GM18867 (cell line): Measurements from ENCODE around the gene MPRIP.
"Not testable (repeated sequence)": the region's sequence is repeated elsewhere in the genome, so short reads cannot be mapped to it uniquely, and the experiment has no call there.

Experiments used
- ATAC-seq: cut with Tn5 transposase; IDR thresholded peaks from one replicate; pipeline ENCODE4 v1.9.1; 2021; ENCODE audit warnings: mild to moderate bottlenecking, moderate library complexity; ENCODE audit not compliant: unreplicated experiment

The MPRIP gene, protein sequence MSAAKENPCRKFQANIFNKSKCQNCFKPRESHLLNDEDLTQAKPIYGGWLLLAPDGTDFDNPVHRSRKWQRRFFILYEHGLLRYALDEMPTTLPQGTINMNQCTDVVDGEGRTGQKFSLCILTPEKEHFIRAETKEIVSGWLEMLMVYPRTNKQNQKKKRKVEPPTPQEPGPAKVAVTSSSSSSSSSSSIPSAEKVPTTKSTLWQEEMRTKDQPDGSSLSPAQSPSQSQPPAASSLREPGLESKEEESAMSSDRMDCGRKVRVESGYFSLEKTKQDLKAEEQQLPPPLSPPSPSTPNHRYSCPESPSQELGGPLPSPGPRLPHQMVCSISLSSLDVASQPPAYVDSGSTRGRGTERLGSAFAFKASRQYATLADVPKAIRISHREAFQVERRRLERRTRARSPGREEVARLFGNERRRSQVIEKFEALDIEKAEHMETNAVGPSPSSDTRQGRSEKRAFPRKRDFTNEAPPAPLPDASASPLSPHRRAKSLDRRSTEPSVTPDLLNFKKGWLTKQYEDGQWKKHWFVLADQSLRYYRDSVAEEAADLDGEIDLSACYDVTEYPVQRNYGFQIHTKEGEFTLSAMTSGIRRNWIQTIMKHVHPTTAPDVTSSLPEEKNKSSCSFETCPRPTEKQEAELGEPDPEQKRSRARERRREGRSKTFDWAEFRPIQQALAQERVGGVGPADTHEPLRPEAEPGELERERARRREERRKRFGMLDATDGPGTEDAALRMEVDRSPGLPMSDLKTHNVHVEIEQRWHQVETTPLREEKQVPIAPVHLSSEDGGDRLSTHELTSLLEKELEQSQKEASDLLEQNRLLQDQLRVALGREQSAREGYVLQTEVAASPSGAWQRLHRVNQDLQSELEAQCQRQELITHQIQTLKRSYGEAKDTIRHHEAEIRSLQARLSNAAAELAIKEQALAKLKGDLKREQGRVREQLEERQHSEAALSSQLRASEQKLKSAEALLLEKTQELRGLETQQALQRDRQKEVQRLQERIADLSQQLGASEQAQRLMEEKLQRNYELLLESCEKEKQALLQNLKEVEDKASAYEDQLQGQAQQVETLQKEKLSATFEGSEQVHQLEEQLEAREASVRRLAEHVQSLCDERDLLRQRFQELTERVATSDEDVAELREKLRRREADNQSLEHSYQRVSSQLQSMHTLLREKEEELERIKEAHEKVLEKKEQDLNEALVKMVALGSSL (N-terminal part only)

DNA sequence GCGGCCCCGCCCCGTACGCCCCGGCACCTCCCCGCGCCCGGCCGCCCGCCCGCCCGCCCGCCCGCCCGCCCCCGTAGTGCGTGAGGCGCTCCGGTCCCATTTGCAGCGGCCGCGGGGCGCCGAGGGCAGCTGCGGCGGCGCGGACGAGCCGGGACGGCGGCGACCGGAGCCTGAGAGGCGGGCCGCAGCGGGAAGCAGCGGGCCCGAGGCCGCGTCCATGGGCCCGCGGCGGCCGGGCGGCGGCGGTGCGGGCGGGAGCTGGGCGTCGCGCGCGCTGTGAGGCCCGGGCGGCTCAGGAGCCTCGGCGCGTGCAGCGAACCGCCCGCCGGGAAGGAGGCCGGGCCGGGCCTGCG lies at the start of gene MPRIP:
MPRIP (plus strand) TSS at position 74 of the 353 bp plus-strand sequence. CDS start 392 bp downstream, outside the sequence.
- ATAC-seq, result no peak

DNA sequence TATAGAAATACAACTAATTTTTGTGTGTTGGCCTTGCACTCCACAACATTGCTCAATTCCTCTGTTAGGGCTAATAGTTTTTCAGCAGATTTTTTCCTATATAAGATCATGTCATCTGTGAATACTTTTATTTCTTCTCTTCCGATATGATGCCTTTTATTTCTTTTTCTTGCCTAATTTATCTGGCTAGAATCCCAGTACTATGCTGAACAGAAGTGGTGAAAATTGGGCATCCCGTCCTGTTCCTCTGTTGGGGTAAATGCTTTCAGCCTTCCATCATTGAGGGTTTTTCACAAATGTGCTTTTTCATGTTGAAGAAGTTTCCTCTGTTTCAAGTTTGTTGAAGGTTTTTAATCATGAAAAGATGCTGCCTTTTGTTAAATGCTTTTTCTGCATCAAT lies 47.6 kb upstream of the MPRIP start:
- no peak for ATAC-seq

DNA sequence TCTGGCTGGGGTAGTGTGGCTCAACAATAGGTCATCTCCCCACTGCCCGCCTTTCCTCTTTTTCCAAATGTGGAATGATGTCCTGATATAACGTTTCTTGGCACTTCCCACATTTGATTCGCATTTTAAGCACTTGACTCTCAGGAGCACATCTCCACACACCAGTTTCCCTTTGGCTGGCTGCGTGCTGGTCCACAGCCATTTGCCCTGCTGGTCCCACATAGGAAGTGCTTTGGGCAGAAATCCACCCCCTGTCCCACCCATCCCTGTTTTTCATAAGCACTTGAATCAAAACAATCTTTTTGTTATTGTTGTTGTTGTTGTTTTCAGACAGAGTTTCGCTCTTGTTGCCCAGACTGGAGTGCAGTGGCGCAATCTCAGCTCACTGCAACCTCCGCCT lies 46.3 kb upstream of the MPRIP start:
- ATAC-seq, result no peak

DNA sequence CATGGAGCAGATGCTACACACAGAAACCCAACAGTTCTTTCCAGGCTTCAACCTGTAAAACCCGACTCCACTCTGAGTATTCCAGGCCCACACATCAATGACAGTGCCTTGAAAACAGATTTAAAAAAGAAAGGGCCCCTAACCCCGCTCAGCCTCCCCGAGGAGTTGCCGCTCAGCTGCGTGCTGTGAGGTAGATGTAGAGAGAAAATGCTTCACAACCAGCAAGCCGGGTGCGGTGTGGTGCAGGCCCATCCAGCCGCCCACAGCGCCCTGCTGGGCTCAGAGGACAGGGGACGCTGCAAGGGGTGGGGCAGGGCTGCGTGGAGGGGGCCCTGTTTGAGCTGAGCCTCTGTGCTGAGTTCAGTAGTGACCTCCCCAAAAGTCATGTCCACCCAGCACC lies 45.5 kb upstream of the MPRIP start:
- ATAC-seq, result not testable (repeated sequence)

DNA sequence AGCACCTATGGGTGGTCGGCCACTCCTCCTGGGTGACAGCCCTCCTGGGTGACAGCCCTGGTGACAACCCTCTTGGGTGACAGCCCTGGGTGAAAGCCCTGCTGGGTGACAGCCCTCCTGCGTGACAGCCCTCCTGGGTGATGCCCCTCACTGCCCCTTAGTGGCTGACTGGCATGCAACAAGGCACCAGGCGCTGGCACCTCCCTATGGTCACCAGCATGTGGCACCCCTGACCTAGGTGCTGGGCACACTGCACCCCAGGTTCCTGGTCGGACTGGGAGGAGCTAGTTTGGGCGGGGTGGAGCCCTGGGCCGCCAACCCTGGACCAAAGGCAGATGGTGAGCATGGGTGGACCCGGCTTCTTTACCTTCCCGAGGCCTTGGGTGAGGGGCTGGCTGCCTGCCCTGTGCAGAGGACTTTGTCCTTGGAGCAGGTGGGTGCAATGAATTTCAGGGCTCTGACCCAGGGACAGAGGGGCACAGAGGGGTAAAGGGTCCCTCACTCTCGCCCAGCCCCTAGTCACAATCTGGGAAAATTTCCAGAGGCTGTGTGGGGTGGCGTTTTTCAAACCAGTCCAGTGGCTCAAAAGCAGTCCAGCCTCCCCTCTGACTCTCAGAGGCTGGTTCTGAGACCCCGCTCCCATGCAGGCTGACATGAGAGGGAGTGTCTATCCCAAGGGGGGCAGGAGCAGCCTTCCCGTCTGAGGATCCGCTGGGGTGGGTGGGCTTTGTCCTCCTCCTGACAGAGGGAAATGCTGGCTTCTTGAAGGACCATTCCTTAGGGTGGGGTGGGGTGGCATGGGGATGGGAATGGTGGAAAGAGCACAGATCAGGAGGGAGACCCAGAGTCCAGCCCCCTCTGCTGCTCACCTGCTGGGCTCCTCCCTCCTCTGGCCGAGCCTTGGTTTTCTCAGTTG lies 44.5 kb upstream of the MPRIP start:
- no peak for ATAC-seq

DNA sequence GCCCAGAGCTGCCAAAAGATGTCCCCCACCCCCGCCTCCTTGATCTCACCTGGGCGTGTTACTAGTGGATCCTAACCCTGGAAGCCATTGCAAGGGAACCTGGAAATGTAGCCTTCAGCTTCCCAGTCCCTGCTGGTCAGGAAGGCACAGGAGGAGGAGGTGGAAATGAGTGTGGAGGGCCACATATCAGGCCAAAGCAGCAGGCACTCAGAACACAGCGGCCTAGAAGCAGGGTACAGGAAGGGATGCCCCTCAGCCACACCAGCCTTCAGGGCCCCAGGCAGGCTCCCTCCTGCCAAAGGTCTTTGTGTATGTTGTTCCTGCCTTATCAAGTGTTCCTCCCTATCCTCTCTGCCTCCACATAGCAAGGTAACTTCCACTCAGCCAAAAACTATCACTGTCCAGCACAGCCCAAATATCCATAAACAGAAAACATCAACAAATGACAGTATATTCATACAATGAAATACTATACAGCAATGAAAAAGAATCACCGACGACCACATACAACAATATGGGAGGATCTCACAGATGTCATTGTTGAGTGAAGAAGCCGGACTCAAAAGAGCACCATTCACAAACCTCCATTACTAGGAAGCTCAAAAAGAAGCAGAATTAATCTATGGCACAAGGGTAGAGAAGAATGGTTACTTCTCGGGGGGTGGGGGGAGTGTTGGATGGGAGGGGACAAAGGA lies 42.2 kb upstream of the MPRIP start:
- no peak for ATAC-seq

DNA sequence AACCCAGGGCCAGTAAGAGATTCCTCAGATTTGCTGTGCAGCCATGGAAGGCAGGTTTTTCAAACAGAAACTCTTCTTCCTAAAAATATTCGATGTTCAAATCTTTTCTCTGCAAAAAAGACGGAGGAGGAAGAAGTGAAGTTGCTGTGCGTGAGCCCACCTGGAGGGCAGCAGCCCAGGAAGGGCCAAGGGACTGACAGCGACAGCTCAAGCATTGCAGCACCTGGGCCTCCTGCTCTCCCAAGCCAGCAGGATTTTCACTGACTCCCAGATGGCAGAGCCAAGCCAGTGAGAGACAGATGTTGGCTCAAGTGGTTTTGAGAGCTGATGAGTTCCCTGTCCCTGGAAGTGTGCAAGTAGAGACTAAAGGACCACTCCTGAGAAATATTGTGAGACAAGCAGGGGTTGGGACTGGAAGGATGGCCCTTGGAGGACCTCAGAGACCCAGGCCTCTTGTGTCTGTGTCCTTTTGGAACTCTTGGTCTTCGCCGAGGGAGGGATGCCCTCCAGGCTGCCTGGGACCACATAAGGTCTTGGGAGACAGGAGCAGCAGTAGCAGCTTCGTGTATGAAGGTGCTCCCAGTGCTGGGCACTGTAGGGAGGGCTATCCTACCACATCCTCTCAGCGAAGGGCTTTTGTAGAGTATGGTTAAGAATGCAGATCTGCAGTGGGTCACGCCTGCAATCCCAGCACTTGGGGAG lies 41.0 kb upstream of the MPRIP start:
- peak; percentile 8 for ATAC-seq

DNA sequence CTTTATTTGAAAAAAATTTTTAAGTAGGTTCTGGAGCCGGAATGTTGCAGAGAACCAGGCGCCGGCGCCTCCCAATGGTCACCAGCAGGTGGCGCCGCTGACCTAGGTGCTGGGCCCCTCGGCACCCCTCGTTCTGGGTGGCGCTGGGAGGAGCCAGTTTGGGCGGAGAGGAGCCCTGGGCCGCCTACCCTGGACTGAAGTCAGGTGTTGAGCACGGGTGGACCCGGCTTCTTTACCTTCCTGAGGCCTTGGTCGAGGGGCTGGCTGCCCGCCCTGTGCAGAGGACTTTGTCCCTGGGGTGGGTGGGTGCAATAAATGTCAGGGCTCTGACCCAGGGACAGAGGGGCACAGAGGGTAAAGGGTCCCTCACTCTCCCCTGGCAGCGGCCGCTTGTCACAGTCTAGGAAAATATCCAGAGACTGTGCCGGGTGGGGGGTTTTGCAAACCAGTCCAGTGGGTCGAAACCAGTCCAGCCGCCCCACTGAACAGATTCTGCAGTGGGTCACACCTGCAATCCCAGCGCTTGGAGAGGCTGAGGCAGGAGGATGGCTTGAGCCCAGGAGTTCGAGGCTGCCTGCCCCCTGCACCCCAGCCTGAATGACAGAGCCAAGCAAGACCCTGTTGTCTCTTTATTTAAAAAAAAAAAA lies 40.3 kb upstream of the MPRIP start:
- ATAC-seq, result peak; percentile 75

DNA sequence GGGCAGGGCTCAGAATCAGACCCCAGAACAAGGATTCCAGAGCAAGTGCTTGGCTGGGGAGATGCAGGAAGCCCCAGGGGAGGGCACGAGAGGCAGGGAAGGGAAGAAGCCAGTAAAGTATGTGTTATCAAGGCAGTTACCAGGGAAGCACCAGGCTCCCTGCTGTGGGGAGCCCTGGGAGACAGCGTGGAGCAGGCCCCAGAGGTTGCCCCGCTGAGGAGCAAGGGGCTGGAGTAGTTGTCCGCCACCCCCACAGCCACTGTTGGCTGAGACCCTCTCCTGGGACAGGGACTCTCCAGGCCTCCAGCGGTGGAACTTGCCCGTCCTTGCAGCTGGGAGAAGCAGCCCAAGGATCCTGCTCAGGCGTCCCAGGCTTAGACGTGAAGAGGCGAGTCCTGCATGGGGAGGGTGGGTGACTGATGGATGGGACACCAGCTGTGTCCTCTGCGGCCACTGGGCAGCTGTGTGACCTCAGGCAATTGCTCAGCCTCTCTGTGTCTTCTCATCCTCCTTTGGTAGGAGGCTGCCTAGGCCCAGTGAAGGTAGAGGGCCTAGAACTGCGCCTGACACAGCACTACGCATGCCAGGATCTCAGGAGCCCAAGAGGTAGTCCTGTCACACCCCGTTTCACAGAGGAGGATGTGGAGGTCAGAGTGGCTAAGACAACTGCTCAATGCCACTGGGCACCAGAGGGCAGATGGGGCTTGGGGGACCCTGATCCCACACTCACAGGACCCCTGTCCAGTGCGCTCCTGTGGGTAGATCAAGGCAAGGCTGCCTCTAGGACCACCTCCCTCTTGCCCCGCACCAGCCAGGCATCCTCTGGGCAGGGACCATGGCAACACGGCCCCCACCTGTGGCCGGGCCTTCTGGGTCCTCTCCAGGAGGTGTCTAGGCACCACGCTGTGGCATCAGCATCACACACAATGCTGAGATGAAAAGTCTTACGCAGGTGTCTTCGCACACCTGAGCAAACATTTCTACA lies 39.2 kb upstream of the MPRIP start:
- not testable (repeated sequence) for ATAC-seq

DNA sequence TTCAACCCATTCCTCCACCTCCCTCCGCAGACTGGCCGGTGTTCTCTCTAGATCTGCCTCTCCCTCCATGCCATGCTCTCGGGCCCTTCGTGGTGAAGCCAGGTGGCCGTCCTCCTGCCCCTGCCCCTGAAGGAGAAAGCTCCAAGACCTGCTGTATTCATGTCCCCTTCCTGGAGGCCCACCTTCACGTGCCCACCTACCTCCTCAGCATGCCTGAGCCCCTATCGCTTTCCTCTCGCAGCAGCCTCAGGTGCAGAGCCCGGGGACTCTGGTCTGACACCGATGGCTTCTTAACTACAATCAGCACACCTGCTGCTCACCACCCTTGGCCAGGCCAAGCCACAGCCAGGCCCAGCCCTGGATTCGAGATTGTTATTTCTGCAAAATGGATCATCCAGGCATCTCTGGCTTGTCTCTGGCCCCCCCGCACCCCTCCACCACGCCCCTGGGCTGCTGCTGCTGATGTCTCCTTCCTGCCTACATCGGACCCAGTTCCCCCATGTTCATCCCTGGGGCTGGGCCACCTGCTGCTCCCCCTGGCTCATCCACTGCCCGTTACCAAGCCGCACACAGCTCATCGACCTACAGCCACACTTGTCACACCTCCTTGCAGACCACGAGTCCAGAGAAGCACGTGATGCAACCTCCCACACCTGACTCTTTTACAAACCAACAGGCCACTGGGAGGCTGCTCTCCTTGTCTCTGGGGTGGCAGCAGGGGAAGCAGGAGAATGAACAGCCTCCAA lies 37.8 kb upstream of the MPRIP start:
- ATAC-seq, result no peak

DNA sequence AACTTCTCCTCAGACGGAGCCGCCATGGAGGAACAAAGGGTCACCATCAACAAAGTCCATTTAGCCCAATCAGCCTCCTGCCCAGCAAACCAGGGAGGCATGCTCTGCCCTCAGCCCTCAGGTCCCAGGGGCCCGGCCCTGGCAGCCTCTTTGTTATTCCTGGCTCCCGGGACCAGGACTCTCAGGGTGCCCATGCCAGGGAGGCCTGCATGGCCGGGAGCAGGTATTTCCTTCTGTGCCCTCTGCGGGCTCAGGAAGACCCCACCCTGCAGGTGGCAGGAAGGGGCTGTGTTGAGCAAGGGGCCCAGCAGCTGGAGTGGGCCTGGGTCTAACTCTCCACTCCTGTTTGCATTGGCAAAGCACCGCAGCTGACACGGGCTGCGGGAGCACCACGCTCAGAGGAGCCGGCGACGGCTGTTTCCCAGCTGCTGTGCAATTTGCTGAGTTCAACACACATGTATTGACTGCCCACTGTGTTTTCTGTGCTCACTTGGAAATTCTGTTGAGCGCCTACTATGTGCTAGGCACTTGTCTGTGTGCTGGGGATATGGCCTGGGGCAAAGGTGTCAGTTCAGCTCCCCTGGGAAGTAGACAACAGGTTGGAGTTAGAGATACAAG lies 37.2 kb upstream of the MPRIP start:
- ATAC-seq, result not testable (repeated sequence)

DNA sequence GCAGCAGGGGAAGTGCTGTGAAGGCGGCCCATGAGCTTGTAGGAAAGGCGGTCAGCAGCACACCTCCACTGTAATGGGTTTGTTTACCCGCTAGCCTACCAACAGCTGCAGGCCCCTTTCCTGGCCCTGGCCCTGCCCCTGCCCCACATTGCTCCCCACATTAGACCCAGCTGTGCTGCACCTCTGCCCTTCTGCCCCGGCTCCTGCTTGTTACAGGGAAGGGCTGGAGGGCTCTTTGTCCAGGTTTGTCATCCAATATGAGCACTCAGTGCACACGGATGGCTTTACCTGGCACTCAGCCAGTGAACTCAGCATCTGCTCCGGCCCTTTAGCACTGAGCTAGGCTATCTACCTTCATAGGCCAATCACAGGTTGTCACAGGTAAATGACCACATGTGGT lies 34.4 kb upstream of the MPRIP start:
- ATAC-seq, result not testable (repeated sequence)

DNA sequence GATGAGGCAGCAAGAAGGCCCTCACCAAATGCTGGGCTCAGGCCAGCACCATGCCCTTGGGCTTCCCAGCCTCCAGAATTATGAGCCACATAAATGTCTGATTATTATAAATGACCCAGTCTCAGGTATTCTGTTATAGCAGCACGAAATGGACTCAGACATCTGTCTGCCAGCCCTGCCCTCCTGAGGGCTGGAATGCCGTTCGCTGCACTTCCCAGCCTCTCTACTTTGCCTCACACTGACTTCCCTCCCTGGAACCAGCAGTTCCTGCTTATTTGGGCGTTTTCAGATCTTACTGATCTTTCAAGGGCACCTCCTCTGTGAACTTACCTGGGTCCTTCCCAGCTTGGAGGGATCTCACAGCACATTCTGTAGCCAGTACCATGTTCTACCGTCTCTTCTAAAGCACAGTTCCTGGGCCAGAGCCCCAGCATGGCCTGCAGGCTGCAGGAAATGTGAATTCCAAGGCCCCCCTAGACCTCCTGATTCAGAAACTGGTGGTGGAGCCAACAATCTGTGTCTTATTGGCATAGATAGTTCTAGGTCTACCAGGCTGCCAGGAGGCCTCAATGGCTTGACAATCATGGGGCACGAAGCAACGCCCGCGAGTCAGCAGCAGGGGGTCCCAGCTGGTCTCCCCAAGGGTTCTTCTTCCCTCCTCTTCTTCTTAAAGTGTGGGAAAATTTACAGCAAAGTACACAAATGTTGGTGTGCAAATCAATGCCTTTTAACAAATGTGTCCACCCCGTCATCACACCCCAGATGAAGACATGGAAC lies 33.4 kb upstream of the MPRIP start:
- not testable (repeated sequence) for ATAC-seq

DNA sequence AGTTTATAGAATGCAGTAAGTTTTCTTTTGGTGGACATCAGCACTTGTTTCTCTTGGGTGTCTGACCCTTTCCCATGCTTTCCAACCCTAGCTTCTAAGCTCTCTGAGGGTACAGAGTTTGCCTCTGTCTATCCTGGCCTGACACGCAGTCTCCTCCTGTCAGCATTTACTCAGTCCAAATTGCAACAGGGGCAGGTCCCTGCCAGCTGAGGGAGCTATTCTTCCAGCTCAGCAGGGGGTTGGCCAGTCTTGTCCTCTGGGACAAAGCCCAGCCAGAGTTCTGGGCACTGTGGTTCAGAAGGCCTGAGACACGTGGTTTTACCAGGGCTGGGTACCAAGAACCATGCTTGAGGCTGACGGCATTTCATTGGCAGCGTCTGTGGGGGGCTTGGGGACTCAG lies 32.3 kb upstream of the MPRIP start:
- not testable (repeated sequence) for ATAC-seq

DNA sequence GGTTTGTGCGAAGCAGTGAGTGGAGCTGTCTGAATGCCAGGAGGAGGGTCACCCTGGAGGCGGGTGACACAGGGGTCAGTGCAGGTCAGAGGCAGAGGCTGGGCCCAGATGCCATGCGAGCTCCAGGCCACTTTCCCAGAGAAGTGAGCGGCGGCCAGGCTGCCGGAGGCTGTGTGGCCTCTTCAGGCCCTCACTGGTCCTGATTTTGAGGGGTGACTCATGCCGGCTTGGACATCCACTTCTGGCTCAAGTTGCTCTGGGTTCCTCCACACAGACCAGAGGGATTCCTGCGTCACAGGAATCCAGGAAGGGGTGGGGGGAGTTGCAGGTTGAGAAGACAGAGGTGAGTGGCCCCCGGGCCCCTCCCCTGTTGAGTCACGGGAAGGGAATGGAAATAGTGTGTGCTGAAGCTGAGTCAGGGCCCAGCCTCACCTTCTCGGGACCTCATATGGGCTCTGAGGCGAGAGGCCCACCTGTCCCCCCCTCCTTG lies 31.7 kb upstream of the MPRIP start:
- ATAC-seq, result not testable (repeated sequence)
